G401.6 (cell line): ENCODE data around the gene C5.

ENCODE experiments used
- FAIRE-seq: peaks from 2 replicates; lab custom pipeline; 2012; peaks lifted over from hg19 to GRCh38; lab: Jason Lieb, UNC

Gene C5

DNA sequence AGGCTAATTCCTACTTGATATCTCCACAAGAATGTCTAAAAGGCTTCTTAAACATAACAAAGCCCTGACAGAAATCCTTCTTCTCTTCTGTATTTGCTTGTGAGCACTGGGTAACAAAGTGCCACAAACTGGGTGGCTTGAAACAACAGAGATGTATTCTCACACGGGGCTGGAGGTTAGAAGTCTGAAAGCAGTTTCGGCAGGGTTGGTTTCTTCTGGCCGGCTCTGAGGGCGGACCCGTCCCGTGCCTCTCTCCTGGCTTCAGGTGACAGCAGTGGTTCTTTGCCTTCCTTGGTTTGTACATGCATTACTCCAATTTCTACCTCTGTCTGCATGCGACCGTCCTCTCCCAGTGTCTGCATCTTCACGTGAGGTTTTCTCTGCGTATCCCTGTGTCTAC, 109.5 kb downstream of the C5 start:
- no peak for FAIRE-seq

DNA sequence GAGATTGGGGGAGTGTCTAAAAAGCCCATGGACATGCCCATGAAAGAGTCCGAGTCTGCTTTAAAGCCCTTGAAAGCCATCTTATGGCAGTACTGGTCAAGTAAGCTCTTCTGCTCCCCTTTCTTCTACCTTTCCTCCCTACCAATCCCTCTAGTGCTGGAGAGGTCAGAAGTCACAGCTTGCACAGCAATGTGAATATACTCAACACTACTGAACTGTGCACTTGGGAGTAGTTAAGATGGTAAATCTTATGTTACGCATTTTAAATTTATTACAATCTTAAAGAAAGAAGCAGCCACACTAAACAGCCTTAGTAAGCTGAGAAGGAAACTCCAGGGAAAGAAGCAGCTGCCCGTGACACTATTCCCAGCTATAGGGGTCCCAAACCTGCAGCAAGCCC, 111.2 kb downstream of the C5 start:
- FAIRE-seq = no peak

DNA sequence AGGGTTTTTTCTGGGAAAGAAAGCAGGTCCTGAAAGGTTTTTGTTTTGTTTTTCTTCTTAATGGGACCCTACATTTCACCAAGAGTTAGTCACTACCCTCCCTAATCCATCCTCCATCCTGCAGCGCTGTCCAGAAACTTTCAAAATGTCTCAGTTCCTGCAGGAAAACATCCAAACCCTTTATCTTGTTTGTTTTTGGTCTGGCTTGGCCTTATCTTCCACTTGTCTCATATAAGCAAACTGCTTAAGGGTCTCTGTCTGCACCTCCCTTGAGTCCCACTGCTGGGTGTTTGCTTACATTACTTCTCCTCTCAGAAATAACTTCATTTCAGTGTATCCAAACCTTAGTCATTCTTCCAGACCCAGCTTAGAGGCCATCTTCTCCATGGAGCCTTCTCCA, 112.5 kb downstream of the C5 start:
- no peak for FAIRE-seq

GRCh38 chr9:120937127-120937526, 112.9 kb downstream of the C5 start:
- FAIRE-seq = no peak

GRCh38 chr9:120936764-120937122, 113.3 kb downstream of the C5 start:
- FAIRE-seq = no peak

- FAIRE-seq = peak; percentile 69
Observed at GRCh38 chr9:120936011-120936763, 113.9 kb downstream of the C5 start.

GRCh38 chr9:120935383-120935857, 114.7 kb downstream of the C5 start:
- FAIRE-seq = no peak

DNA sequence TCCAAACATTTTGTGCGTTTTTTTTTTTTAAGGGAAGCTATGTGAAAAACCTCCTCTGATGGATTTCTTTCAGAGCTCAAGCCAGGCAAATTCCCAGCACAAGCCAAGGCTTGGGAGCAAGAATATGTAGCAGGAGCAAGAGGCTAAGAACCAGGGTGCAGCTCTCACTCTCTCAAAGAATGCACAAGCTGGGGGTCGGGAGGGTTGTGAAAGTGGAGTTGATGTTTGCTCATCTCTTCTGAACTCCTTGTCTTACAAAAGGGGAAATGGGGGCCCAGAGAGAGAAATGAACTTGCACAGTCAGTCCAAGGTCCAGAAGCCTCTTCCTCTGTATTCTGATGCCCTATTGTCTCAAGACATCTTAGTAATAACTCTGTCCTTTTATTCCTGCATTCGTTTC, 115.8 kb downstream of the C5 start:
- no peak for FAIRE-seq

- FAIRE-seq = no peak
Observed at GRCh38 chr9:120933310-120934055, 116.6 kb downstream of the C5 start.

GRCh38 chr9:120932086-120932823, 117.8 kb downstream of the C5 start:
- no peak for FAIRE-seq

DNA sequence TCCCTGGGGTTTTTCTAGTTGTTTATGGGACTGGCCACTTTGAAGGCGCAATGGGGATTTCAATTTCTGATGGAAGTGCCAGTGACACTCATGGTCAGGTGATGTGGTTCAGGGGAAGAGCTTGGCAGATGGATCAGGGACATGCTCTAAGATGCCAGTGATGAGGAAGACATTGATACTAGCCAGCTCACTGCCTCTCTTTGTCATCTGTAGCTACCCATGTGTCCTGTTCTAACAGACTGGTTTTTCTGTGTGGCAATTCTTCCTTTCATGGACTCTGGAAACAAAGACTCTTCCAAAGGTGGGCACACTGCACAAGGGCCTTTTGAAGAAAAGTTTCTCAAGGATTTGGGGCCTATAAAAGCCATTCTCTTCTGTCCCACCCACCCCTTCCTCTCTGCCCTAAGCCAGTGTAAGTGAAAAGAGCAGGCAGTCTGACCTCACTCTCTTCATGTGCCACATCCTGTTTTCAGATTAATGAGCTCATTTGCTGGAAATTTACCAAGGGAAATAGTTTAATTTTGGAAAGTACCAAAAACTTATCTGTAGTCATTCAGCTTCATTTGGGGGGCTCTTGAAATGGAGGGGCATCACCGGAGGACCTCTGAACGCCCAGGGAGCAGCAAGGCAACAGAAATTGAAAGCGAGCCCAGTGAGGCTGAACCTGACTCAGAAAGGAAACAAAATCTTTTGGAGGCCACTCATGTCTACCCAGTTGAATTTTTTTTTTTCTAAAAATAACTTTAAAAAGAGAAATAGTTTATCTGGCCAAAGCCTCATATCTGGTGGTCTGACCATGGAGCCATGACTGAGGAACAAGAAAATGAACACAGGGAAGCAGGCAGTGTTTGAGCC, 118.6 kb downstream of the C5 start:
- FAIRE-seq = no peak

- no peak for FAIRE-seq
Observed at GRCh38 chr9:120929229-120929791, 120.8 kb downstream of the C5 start.

- no peak for FAIRE-seq
Observed at GRCh38 chr9:120928483-120929228, 121.4 kb downstream of the C5 start.

DNA sequence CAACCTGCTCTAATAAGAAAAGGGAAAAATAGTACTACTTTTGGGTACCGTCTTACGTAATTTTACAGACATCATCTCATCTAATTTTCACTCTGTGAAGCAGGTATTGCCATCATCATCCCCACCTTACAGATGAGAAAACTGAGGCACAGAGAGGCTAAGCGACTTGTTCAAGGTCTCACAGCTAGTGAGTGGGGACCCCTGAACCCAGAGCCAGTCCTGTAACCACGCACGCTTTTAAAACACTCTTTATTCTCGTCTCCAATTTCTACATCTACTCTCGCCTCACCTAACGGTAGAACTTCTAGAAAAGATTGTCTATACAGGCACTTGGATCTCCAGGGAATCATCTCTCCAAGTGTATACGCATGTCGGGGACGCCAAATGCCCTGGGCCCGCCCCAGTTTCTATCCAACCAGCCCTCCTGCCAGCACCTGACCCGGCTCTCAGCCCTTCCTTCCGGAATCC, 122.0 kb downstream of the C5 start:
- FAIRE-seq = no peak

DNA sequence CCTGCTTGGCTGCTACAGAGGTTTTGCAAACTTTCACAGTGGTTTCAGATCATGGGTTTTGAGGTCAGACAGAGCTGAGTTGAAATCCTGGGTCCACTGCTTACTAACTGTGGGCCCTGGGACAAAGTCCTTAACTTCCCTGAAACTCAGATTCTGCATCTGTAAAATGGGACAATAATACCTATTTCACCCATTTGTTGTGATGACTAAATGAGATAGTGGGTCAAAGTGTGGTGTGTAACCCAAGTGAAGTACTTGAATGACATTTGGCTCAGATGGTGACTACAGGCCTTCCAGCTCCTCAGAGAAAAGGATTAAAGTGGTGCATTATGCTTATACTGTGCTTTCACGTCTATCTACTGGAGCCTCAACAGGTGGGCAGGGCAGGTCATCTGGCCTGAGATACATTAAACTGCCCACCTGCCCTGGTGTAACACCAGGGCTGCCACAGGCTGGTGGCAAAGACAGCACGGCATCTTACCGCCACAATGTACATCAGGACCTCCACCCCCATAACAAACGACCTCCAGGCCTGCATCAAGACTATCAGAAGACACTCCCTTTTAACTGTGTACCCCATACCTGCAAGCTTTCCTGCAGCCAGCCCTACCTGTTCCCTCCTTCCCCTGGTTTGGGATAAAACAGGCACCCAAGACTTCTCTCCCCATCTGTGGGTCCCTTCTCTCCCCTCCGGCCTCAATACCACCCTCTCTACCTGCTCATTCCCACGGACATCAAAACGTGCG, 122.6 kb downstream of the C5 start:
- FAIRE-seq = no peak

DNA sequence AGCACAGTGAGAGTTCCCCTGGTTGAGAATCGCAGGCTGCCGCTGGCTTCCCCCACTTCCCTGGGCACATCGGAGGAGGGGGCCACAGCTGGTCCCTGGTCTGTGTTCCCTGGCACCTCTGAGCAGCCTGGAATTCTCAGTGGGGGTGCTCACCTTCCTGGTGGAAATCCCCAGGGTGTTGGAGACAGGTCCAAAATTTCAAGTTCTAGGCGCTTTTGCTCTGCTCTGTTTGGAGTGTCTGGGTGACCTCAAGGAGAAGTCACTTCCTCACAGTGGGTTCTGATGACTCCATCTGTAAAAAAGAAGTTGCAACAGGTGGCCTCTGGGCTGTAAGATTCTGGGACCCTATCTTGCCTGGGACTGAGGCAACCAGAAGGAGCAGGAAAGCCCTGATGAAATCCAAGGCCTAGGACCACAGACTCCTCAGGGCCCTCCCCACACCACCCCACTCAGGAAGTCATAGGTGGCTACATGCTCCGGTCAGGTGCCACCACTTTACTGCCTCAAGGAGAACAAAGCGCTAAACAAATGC, 123.6 kb downstream of the C5 start, which contains the start of gene TRAF1:
TSS of gene TRAF1 (minus strand) at position 400 of the 532 bp plus-strand sequence. CDS start 721 bp downstream, outside the sequence.
- FAIRE-seq = no peak

DNA sequence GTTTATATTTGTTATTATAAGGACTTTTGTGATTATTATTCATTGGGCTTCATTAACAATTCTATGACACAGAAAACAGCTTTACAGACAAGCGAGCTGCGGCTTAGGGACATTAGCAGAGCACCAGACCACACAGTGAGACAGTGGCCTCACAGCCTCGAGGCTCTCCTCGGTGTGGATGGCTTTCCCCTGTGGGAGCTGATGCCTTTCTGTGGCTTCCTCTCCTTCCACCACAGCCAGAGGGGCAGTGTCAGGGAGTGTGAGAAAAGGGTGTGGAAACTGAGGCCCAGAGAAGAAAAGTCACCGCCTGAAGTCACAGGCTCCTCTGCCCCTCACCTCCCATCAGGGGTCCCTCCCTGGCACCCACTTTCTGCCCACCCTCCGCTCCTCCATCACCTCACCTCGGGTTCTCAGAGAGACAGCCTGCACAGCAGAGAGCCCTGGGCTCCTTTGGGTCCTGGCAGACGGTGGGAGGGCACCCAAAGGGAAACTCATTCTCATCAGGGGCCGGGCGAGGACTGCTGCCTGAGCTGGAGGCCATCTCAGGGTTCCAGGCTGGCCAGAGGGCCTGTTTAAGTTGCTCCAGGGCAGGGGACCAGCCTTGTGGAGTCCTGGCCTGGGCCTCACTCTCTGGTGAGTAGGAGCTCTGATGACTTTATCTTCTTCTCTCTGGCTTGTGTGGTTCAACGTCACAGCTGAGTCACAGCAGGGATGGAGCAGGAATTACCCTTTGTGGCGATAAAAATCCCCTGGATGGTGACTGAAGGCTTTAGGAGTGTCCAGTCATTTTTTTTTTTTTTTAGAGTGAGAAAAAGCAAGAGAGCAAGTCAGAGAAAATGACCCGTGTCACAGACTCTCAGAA, 124.3 kb downstream of the C5 start:
- no peak for FAIRE-seq

DNA sequence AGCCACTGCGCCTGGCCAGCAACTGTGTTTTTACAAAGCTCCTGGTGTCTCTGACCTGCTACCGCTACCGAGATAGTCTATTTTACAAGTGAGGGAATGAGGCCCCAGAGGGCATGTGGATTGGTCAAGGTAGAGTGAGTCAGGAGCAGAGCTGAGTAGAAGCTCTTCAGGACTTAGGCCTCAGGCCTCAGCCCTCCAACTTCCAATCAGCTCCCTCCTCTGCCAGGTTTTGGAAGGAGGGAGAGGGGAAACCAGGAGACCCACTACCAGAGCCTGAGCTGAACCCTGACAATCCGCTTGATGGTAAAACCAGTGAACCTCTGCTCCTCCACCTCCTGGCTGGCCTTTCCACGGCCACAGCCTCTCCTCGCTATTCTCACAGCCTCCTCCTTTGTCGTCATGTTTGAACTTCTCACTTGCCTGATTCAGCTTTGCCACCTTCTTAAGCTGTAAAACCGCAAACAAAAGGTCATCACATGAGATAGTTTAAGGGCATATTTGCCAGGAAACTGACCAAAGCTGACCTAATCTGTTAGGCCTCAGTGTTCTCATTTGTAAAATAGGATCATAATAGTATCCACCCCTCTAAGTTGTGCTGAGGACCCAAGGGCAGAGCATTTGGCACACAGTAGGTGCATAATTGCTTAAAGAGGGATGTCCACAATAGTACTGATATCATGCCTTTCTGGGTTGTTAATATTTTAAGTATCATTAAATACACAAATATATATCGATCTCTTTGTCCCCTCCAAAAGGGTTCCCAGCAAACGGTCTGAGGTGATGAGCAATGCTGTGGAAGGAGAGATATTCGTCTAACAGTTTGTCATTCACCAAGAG, 125.2 kb downstream of the C5 start:
- FAIRE-seq = no peak
